ENCODE measurements around the gene THYN1.
"Not testable (repeated sequence)": the region's sequence is repeated elsewhere in the genome, so short reads cannot be mapped to it uniquely, and the experiment has no call there.

THYN1 gene

DNA sequence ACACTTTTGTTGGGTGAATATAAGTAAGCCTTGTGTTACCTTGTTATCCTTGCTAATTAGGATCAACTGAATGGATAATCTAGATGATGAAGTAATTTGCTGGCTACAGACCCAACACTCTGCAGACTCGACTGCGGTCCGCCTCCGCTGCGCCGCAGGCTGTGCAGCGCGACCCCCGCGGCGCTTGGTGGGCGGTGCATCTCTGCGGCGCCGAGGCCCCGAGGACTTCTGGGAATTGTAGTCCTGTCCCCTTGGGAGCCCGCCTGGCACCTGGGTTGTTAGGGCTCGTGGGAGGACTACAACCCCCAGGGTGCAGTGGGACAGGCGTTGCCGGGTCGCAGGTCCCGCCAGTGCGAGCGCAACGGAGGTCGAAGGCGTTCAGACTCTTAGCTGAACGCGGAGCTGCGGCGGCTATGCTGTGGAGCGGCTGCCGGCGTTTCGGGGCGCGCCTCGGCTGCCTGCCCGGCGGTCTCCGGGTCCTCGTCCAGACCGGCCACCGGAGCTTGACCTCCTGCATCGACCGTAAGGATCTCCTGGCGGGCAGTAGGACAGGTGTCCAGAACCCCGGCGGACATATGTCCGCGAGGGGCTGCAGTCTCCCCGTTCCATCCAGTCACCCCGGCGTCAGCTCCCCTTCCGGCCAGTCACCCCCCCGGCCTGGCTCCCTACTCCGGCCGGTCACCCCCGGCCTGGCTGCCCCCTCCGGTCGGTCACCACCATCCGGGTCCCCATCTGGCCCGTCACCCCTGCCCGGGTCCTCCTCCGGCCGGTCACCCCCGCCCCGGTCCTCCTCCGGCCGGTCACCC lies at the start of gene THYN1, which contains the start of gene ACAD8:
Gene THYN1 (minus strand): TSS at position 165 of the 806 bp plus-strand sequence. CDS start 470 bp downstream, outside the sequence.
Gene ACAD8 (plus strand): TSS at position 381 of the 806 bp plus-strand sequence. CDS start 33 bp downstream, at position 414.
- peak; percentile 76 to 99 (median 96) for DNase-seq

DNA sequence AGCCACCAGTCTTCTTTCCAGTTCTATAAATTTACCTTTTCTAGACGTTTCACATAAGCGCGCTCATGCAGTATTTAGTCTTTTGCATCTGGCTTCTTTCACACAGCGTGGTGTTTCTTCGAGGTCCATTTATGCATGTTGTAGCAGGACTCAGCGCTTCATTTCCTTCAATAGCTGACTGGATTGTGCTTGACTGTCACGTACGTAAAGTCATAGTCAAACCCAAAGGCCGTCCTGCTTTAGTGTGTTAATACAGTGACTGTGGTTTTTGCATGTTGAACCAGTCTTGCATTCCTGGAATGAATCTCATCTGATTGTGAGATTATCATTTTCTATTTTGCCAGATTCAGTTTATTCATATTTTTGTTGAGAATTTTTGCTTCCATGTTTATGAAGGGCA lies 41.5 kb upstream of the THYN1 start:
- no peak for DNase-seq

- no peak for DNase-seq
These were observed 40.3 kb upstream of the THYN1 start for GRCh38 chr11:134293119-134294113.

GRCh38 chr11:134292661-134293060 lies 39.5 kb upstream of the THYN1 start:
- no peak for DNase-seq

DNA sequence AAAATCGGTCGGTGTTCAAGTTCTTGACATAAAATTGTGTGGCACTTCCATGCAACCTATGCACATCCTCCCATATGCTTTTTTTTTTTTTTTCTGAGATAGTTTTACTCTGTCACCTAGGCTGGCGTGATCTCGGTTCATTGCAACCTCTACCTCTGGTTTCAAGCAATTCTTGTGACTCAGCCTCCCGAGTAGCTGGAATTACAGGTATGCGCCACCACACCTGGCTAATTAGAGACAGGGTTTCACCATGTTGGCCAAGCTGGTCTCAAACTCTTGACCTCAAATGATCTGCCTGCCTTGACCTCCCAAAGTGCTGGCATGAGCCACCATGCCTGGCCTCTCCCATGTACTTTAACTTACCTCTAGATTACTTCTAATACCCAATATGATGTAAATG lies 38.0 kb upstream of the THYN1 start:
- DNase-seq: no peak

DNA sequence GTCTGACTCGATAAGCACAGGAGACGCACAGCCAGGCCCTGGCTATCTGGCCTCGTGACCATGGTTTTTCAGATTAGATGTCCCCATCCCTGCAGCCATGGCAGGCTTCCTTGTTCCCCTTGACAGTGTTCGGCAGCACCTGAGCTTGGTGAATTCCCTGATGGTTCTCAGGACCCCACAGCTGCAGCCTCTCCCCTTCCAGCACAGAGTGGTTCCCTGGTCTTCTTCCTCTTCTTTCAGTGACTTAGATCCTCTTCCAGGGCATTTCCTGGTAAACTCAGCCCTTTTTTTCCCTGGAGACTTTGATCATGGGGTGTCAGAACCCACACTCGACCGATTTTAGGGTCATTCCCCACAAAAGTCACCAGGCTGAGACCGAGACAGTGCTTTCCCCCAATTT lies 37.5 kb upstream of the THYN1 start:
- no peak for DNase-seq

DNA sequence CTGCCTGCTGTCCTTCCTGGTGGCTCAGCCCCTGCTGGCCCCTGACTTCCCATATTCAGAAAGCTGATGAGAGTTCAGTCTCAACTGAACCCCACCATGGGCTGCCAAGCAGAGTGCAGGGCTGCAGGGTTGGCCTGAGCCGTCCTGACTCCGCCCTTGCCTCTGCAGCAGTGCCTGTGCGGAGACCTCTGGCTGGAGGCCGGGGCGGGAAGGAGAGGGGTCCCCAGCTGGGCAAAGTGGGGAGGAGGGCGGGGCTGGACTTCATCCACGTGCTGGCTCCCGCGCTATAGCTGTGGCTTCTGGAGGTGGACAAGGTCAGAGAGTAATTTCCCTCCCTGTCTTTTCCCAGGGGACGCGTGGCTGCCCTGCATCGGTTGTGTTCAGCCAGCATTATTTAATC lies 36.6 kb upstream of the THYN1 start:
- no peak for DNase-seq

DNA sequence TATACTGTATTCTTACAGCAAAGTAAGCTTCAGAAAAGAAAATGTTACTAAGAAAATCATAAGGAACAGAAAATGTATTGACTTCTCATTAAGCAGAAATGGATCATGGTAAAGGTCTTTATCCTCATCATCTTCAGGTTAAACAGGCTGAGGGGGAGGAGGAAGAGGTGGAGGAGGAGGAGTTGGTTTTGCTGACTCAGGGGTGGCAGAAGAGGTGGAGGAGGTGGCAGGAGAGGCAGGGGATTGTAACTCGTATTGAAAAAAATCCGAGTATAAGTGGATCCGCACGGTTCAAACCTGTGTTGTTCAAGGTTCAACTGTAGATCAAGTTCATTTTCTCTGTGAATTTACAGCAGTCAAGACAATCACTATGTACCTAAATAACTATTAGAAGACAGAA lies 36.0 kb upstream of the THYN1 start:
- DNase-seq: no peak

DNA sequence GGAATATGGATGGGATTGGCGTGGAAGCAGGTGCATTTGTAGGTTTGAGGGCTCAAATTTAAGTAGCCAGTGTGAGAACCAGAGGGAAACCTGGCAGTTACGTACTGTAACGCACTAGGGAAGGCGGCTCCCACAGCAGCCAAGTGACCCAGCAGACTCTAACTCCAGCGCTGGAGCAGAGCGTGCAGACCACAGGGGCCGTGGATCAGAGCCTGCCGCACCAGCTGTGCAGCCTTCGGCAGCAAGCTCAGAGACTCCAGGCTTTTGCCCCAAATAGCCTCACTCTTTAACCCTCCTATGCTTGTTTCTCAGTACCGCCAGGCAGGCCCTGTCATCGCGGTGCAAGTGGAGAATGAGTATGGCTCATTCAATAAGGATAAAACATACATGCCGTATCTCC lies 35.3 kb upstream of the THYN1 start:
- DNase-seq: no peak

GRCh38 chr11:134287561-134287960 lies 34.4 kb upstream of the THYN1 start:
- no peak for DNase-seq

- not testable (repeated sequence) for DNase-seq
These were observed 31.2 kb upstream of the THYN1 start for GRCh38 chr11:134284349-134284748.

DNA sequence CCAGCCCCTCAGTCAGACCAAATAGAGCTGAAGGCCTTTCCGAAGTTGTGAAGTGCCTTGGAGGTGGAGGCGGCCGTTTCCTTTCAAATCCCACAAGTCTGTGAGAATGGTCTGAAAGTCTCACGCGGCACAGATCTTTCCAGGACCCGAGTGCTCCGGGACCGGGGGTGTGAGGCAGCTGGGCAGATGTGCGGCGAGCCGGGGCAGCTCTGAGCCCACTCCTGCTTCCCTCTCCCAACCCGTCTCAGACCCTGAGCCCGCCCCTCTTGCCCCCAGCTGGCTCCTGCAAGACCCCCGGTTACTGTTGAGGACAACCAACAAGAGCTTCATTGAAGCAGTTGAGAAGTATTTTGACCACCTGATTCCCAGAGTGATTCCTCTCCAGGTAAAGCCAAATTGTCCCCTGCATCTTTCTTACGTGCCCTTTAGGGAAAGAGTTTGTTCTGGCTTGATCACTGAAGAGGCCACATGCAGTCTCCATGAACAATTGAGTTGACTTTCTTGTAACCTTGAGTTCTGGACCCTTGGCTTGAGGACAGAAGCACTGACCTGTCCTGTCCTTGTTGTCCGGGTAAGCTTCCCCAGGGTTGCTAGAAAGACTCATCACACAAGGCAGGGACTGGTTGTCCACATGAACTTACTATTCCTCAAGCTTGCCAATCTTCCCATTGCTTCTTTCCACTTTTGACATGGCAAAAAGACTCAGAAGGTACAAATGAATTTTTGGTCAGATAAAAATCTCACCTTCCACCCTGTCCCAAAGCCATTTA lies 30.5 kb upstream of the THYN1 start:
- no peak for DNase-seq

GRCh38 chr11:134282121-134283045 lies 29.2 kb upstream of the THYN1 start:
- no peak for DNase-seq

DNA sequence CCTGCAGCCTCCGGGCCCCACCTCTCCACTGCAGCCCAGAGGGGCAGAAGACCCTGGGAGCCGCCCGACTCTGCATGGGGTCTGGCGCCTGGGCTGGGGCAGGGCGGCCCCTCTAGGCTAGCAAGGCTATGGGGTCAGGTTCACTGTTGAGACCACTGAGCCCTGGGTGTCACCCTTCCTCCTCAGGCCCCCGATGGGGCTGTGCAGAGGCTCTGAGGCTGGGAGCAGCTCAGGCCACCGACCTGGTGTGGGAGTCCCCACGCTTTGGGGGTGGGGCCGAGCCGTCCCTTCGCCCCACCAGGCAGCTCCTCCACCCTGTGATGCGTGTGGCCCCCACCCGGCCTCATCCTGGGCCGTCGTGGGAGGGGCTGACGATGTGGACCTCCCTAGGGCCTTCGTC lies 28.5 kb upstream of the THYN1 start:
- DNase-seq: not testable (repeated sequence)

DNA sequence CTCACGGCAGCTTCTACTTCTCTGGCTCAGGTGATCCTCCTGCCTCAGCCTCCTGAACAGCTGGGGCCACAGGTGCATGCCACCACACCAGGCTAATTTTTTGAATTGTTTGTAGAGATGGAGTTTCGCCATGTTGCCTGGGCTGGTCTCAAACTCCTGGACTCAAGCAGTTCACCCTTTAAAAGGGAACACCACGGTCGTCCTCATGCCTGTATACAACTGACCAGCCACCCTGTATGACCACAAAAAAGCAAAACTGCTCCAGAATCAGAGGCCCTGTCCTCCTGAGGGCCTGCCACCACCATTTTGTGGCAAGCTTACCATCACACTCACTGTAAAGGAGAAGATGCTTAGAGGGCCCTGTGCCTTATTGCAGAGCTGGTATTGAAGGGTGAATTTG lies 25.2 kb upstream of the THYN1 start:
- no peak for DNase-seq

- peak in 2 of 58 donors; percentile 24 to 32 for DNase-seq
These were observed 24.2 kb upstream of the THYN1 start for GRCh38 chr11:134277183-134278001.

GRCh38 chr11:134276396-134277182 lies 23.4 kb upstream of the THYN1 start:
- DNase-seq: peak in 6 of 58 donors; percentile 24 to 70 (median 39)
